DMS53 (cell line): ENCODE measurements around the gene KCND1.

Experiments used
- DNase-seq: peaks from one replicate; lab custom pipeline; 2025; lab: John Stamatoyannopoulos, UW

The KCND1 gene

GRCh38 chrX:48937054-48937907 lies 34.4 kb downstream of the KCND1 start:
- DNase-seq, result no peak

- no peak for DNase-seq
Measured at GRCh38 chrX:48936429-48937053, 35.1 kb downstream of the KCND1 start.

GRCh38 chrX:48935301-48935670 lies 36.4 kb downstream of the KCND1 start:
- no peak for DNase-seq

- DNase-seq, result no peak
Measured at GRCh38 chrX:48934581-48935300, 36.9 kb downstream of the KCND1 start.

GRCh38 chrX:48933757-48934156 lies 37.9 kb downstream of the KCND1 start:
- DNase-seq, result no peak

GRCh38 chrX:48927736-48928382 lies 43.8 kb downstream of the KCND1 start:
- no peak for DNase-seq

- no peak for DNase-seq
Measured at GRCh38 chrX:48927123-48927522, 44.5 kb downstream of the KCND1 start.

- no peak for DNase-seq
Measured at GRCh38 chrX:48924270-48924669, 47.4 kb downstream of the KCND1 start.

GRCh38 chrX:48923771-48924170 lies 47.9 kb downstream of the KCND1 start:
- DNase-seq, result no peak

GRCh38 chrX:48920718-48921104 lies 50.9 kb downstream of the KCND1 start:
- DNase-seq, result no peak

- no peak for DNase-seq
Measured at GRCh38 chrX:48919947-48920717, 51.5 kb downstream of the KCND1 start.

GRCh38 chrX:48919360-48919841 lies 52.2 kb downstream of the KCND1 start:
- no peak for DNase-seq

- peak; percentile 98 for DNase-seq
Measured at GRCh38 chrX:48918643-48919340, 52.9 kb downstream of the KCND1 start, which contains the start of gene PIM2. PIM2 (minus strand) TSS chrX:48919024; CDS start chrX:48918834, 190 bp downstream.

GRCh38 chrX:48918301-48918642 lies 53.4 kb downstream of the KCND1 start:
- DNase-seq, result peak; percentile 63

- peak; percentile 95 for DNase-seq
Measured at GRCh38 chrX:48917139-48918001, 54.3 kb downstream of the KCND1 start.

GRCh38 chrX:48914593-48915493 lies 56.8 kb downstream of the KCND1 start:
- DNase-seq, result no peak

- DNase-seq, result no peak
Measured at GRCh38 chrX:48913605-48914366, 57.9 kb downstream of the KCND1 start.
